ENCODE data around the gene LTBP2.

The LTBP2 gene

GRCh38 chr14:74586681-74587362 is 25.2 kb downstream of the LTBP2 start:
- no peak for DNase-seq

- no peak for DNase-seq
These were observed 26.4 kb downstream of the LTBP2 start for GRCh38 chr14:74585406-74586335.

DNA sequence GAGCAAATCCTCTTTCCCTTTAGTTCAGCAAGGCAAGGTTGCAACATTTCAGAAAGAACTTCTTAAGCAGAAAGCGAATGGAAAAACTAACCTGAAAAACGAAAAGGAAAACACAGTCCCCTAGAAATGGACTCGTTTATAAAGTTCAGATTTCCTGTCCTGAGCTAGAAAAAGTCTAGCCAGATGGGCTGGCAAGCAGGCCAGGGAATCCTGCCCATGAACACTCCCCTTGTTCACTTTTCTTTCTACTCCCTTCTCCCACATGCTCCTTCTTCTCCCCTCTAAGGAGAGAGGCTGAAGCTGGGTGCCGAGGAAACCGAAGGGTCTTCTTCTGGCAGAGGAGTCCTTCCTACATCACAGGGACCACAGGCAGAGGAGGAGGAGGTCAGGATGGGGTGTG is 27.1 kb downstream of the LTBP2 start:
- no peak for DNase-seq

DNA sequence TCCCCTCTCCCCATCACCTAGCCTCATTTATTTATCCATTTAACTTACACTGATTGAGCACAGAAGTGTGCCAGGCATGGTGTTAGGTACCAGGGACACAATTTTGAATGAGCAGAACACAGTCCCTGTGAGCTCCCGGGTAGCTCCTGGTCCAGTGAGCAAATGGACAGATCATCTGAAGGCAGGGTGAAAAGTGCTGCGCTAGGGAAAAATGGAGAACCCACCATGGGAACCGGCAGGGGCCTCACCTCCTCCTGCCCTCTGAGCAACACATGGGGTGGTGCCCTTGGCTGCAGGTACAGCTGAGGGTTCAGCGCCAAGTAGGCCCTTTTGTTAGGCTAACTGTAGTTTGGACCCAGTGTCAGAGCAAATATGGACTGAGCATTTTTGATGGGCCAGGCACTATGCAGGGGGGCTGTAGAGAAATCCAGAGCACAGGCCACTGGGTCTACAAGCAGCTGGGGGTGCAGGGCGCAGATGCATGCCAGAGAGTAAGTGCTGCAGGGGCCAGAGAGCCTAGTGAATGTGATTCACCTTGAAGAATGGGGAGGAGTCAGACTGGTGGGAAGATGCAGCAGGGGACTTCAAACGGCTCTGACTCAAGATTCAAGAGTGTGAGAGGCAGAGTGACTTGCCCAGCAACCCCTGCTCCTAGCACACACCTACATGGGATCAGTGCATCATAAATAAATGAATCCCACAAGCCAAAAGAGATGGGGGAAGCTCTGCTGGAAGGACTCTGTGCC is 28.2 kb downstream of the LTBP2 start:
- no peak for DNase-seq

- no peak for DNase-seq
These were observed 29.0 kb downstream of the LTBP2 start for GRCh38 chr14:74582910-74583581.

GRCh38 chr14:74580275-74580672 is 31.8 kb downstream of the LTBP2 start:
- no peak for DNase-seq

GRCh38 chr14:74579447-74580274 is 32.4 kb downstream of the LTBP2 start:
- no peak for DNase-seq

DNA sequence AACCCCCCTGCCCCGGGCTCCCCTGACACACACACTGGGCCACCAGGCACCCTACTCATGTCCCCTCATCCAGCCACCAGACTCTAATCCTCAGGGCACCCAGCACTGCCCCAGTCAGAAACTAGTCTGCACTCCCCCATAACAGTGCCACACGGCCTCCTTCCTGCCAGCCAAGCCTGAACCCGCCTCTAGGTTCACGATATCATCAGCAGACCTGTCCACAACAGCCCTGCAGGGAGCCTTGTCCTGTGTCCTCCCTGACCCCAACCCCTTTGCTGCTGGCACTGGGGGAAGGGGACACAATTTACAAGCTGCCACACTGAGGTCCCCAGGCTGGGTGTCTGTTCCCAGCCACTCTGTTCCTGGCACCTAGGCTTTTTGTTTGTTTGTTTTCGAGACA is 33.6 kb downstream of the LTBP2 start:
- DNase-seq, result no peak

DNA sequence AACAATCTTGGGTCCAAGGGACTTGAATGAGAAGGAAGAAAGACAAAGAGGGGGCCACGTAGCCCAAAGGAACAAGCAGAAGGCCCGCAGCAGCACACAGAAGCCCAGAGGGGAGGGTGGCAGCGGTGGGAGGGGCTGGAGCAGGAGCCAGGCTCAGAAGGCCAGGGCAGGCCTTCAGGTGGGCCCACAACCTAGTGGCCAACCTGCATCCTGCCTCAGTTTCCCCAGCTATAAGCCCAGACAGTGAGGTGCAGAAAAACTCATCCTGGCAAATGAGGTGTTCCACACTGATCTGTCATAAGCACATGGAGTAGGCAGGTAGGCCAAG is 34.1 kb downstream of the LTBP2 start:
- DNase-seq, result no peak

DNA sequence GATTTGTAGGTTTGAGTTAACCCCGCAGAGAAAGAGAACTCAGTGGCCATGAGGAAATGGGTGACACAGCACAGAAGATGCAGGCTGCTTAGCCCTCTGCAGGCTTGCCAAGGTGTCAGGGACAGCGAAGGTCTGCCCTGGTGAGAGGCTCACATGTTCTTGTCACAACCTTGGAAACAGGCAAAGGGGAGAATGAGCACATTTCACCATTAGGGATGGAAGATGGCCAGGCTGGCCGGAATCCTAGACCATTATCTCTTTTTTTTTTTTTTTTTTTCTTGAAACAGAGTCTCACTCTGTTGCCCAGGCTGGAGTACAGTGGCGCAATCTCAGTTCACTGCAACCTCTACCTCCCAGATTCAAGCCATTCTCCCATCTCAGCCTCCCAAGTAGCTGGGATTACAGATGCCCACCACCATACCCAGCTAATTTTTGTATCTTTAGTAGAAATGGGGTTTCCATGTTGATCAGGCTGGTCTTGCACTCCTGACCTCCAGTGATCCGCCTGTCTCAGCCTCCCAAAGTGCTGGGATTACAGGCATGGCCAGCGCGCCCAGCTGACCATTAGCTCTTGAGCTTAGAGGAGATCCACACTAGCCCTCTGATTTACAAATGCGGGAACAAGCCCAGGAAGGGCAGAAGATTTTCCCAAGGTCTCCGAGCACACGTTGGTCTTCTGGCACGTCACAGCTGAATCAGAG is 34.6 kb downstream of the LTBP2 start:
- DNase-seq, result no peak

- no peak for DNase-seq
These were observed 36.1 kb downstream of the LTBP2 start for GRCh38 chr14:74575936-74576335.

DNA sequence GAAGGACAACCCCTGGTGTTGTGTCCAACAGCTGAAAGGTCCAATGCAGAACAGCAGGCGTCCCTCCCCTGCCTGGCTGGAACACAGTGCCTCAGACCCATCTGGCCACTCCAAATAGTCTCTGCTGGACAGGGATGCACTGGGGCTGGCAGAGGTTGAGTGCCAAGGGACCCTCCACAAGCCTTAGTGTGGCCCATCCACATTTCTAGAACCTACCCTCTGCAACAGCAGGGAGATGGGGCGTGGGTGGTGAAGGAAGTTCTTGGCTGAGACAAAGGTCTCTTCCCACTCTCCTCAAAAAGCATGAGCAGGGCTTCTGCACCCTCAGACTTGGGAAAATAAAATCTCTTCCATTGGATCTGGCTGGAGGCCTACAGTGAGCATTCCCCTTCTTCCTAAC is 36.5 kb downstream of the LTBP2 start:
- no peak for DNase-seq

GRCh38 chr14:74574706-74575105 is 37.3 kb downstream of the LTBP2 start:
- DNase-seq, result no peak

- DNase-seq, result peak in 1 of 2 donors; percentile 50
These were observed 38.0 kb downstream of the LTBP2 start for GRCh38 chr14:74574090-74574433.

DNA sequence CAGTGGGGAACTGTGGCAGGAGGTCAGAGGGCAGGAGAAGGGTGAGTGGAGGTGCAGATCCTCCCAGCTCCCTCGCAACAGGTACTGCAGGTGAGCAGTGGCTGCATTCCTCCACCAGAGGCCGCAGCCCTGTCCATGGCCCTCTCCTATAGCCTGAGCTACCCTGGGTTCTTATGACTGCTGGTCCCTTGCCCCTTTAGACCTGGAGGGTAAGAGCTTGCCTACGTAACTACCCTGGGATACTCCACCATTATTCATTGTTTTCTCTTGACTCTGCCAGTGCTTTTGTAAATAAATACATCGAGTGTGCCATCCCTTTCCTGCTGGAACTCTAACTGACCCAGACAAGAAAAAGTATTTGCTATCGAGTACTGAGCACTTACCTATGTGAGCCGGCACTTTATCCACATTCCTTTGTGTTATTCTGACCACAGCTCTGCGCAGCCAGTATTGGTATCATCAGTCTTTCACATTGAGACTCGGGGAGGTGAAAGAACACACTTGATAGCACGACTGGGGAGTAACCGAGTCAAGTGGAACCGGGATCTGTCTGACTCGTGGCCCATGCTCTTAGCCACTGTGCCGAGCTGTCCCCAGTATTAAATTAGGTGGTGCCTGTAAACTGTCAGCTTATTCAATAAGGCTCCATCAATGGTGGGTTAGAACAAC is 38.5 kb downstream of the LTBP2 start:
- no peak for DNase-seq

- DNase-seq, result no peak
These were observed 39.2 kb downstream of the LTBP2 start for GRCh38 chr14:74572726-74573301.

DNA sequence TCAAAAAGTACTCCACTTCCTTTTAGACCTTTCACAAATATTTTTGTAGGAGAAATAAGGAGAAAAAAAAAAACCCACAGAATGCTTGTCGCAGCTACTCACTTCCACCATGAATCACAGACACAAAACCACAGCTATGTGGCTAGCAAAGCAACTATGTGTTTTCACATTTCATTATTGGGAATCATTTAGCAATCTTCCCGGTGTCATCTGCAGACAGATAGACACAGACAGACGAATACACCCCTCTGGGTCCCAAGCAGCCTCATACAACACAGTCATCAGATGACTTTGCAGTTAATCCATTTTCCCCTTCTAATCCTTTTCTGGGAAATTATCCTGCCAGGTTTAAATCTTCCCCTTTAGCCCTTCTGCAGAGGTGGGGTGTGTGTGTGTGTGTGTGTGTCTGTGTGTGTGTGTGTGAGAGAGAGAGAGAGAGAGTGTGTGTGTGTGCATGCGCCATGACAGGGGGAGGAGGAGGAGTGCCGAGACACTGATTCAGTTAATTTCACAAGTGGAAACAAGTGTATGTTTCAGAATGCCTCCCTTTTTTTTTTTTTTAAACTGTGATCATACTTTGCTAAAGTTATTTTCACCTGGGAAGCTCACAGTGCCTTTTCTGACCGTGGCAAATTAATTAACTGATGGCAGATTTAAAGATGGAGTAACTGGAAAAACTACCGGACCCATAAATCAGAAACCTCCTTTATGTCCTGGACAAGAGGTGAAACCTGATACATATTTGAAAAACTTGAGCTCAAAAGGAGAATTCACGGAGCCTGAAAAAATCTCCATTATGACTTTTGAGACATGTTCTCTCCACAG is 39.9 kb downstream of the LTBP2 start:
- DNase-seq, result peak in 1 of 2 donors; percentile 25

DNA sequence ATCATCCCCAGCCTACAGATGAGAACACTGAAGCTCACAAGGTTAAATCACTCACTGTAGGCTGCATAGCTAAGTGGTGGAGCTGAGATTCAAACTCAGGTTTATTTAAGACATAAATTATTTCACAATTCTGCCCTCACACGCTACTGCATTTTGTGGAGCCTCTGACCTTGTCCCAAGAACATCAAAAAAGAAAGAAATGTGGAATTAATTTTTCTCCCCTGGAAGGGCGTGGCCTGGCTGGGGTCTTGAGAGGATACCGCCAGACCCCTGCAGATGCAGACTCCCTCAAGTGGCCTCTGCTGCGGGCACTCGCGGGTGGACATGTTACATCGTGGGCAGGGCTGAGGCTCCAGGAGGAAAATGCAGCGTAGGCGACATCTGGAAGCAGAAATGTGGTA is 40.6 kb downstream of the LTBP2 start:
- no peak for DNase-seq

DNA sequence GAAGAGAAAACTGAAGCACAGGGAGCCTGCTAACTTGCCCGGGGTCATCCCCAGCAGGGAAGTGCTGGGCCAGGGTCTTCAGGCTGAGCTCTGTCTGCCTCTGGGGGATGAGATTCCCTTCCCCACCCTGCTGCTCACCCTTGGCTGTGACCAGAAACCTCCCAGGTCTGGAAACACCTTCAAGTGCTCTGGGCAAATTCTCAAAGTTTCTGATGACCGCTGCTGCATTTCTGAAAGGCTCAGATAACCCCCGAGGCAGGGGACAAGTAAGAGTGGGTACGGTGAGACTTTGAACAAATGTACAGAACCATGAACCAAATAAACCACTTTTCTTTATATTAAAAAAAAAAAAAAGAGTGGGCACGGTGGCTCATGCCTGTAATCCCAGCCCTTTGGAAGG is 41.3 kb downstream of the LTBP2 start:
- no peak for DNase-seq

Data from CD4-positive, alpha-beta T cell treated with Interferon alpha-2 for 1 hour (primary cell).